Psoas muscle (tissue), 8 donors: ENCODE data around the gene IP6K3. TPM values are rescaled to one million over a fixed set of nuclear protein-coding genes. Genes with fewer than 3 reads are reported as not detected.

ENCODE experiments used
- ATAC-seq, 4 donors: fragments of 200-7000 bp; cut with Tn5 transposase; one replicate each; pipeline ENCODE4 v1.9.1; 2020; ENCODE audit warnings: moderate library complexity in 3 of 4, mild to moderate bottlenecking in 2 of 4
- DNase-seq, 2 donors: peaks; one replicate each; pipeline ENCODE4 v3.0.0-alpha.2; 2020
- H3K27ac ChIP-seq: fragments of 200-600 bp; one replicate; pipeline ENCODE4 v1.8.0; 2022
- H3K27me3 ChIP-seq, 3 donors: fragments of 200-600 bp in 1 of 3; one replicate each; pipeline versions ENCODE4 v1.6.1 to v1.8.0; 2013 to 2022; ENCODE audit warnings: low read length in 2 of 3, mild to moderate bottlenecking in 2 of 3, moderate library complexity in 1 of 3; ENCODE audit not compliant: insufficient read depth in 3 of 3
- H3K36me3 ChIP-seq, 2 donors: fragments of 200-600 bp in 1 of 2; one replicate each; pipeline versions ENCODE4 v1.6.1 to v1.8.0; 2013 to 2022; ENCODE audit warnings: low read depth in 1 of 2, mild to moderate bottlenecking in 1 of 2, moderate library complexity in 1 of 2; ENCODE audit not compliant: insufficient read depth in 1 of 2
- H3K4me1 ChIP-seq: fragments of 200-600 bp; one replicate; pipeline ENCODE4 v1.8.0; 2022
- H3K4me3 ChIP-seq: fragments of 200-600 bp; one replicate; pipeline ENCODE4 v1.8.0; 2022; ENCODE audit warnings: mild to moderate bottlenecking
- H3K9me3 ChIP-seq: fragments of 200-600 bp; one replicate; pipeline ENCODE4 v1.8.0; 2022
- WGBS, 3 donors: extraction: QIAGEN DNeasy Blood & Tissue Kit; methylation state at CpG; one replicate each; pipeline versions ENCODE4 v1.1.6 to v1.1.7; 2013; 5-methylcytosine and 5-hydroxymethylcytosine counted together
- intact Hi-C, 2 donors: fragments of 100-400 bp; cut with DNase I; formaldehyde crosslinking; loops; one replicate each; pipeline versions ENCODE4 v1.11.0 to v1.14.2; 2022
- polyA plus RNA-seq, 3 donors: library from polyadenylated mRNA; stranded (reverse); fragments of 200-250 nt; gene quantifications; one replicate each; pipeline ENCODE4 v1.2.3, GENCODE V29; 2013
- total RNA-seq, 4 donors: library from RNA; stranded (reverse); fragmentation: NEBNext Ultra II Directional in 2 of 4; extraction: Animal tissue kit (Norgen Biotek cat#: 25700) in 2 of 4; gene quantifications; one replicate each; pipeline versions ENCODE4 v1.2.1 to v1.2.4, GENCODE V29; 2021 to 2023
- TF ChIP-seq, protein P1 (sequence below): fragments of 200-600 bp; IDR thresholded peaks from one replicate; pipeline ENCODE4 v1.8.0; 2022; ENCODE audit warnings: antibody characterized with exemption
- donor health status: healthy with polysubstance abuse.
- donor health status: DM: no; HTN: no; CAD: no; lungs with moderate emphysema.
- donor health status: Bipolar disorder and iron deficiency.
- donor health status: healthy.
- donor health status: DM: yes; HTN: yes; CAD: no.
- donor health status: DM: no; HTN: no; CAD: no.
- donor health status: DM: no; HTN: no; CAD: no.
- donor health status: DM: yes; HTN: yes; CAD: no.

IP6K3 gene
- total and polyA plus RNA-seq, 7 donors, result 95.7 to 363 (median 220) TPM

DNA sequence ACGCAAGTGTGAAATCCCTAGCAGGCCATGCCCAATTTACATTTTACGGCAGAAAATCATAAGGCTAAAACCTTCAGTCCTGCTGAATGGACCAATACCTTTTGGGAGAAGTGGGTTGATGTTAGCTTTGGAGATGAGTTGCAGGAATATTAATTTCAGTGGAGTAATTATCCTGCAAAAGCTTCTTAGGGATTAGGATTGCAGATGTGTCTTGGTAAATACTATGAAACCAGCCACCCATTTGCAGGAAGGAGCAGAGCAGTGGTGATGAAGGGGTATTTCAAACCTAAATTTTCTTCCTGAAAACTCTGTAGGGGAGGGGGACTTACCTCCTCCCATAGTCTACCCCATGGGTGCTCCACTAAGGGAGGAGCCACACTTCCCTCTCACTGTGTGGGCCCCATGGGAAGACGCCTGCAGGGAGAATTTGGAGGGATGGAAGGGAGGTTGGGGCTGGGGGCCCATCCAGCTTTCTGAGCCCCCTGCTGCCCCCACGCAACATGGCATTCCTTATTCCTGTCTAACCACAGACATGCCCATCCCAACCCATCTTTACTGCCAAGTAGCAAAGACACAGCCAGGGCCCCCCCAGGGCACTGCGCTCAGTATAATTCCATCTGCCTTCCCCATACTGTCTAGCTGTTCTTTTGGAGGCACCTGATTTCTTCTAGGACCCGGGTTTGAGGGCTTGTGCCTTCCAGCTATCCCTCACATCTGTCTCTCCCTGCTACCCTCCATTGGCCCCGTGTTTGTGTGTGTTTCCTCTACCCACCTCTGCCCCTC is 20.6 kb downstream of the IP6K3 start:
- 74 to 79% (median 78%) methylated on average over 7 of the region's 7 CpGs for WGBS, 3 donors
- H3K27me3 ChIP-seq, result no peaks in the 10 kb centered on the region
- H3K27ac ChIP-seq, result peak overlapping the region; percentile 100
- DNase-seq, result no peak
- peaks cover 46% of the 10 kb centered on the region for H3K4me1 ChIP-seq
- intact Hi-C loops, result no loop called here
- no peak for ATAC-seq
- no peak overlapping the region for H3K4me3 ChIP-seq
- TF ChIP-seq, protein P1, sequence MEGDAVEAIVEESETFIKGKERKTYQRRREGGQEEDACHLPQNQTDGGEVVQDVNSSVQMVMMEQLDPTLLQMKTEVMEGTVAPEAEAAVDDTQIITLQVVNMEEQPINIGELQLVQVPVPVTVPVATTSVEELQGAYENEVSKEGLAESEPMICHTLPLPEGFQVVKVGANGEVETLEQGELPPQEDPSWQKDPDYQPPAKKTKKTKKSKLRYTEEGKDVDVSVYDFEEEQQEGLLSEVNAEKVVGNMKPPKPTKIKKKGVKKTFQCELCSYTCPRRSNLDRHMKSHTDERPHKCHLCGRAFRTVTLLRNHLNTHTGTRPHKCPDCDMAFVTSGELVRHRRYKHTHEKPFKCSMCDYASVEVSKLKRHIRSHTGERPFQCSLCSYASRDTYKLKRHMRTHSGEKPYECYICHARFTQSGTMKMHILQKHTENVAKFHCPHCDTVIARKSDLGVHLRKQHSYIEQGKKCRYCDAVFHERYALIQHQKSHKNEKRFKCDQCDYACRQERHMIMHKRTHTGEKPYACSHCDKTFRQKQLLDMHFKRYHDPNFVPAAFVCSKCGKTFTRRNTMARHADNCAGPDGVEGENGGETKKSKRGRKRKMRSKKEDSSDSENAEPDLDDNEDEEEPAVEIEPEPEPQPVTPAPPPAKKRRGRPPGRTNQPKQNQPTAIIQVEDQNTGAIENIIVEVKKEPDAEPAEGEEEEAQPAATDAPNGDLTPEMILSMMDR, result no peak
- peaks cover 3 to 90% of the 10 kb centered on the region in 2 donors for H3K36me3 ChIP-seq
- no peaks in the 10 kb centered on the region for H3K9me3 ChIP-seq

DNA sequence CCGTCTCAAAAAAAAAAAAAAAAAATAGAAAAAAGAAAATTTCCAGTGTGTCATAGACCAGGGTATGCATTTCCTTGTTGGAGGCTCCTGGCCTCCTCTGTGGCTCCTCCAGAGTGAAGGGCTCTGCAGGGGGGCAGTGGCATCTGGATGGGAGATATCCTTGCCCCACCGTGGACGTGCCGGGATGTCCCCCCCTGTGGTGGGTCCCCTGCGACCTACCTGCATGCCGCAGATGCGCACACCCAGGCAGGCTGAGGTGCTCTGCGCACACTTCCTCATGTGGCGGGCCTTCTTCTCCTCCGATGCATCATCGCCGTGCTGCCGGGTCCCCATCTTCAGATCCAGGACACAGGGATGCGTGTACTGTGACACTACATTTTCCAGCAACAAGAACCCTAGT is 21.5 kb downstream of the IP6K3 start:
- H3K4me3 ChIP-seq, result no peak overlapping the region
- DNase-seq (no peak), ATAC-seq (no peak)
- no peaks in the 10 kb centered on the region for H3K9me3 ChIP-seq
- H3K27ac ChIP-seq, result no peak overlapping the region
- H3K36me3 ChIP-seq, result peaks cover 3 to 81% of the 10 kb centered on the region in 2 donors
- no peaks in the 10 kb centered on the region for H3K27me3 ChIP-seq
- 80 to 84% (median 81%) methylated on average over 12 to 14 of the region's 14 CpGs for WGBS, 3 donors
- TF ChIP-seq, protein P1, result no peak
- peaks cover 38% of the 10 kb centered on the region for H3K4me1 ChIP-seq
- intact Hi-C loops, result no loop called here

DNA sequence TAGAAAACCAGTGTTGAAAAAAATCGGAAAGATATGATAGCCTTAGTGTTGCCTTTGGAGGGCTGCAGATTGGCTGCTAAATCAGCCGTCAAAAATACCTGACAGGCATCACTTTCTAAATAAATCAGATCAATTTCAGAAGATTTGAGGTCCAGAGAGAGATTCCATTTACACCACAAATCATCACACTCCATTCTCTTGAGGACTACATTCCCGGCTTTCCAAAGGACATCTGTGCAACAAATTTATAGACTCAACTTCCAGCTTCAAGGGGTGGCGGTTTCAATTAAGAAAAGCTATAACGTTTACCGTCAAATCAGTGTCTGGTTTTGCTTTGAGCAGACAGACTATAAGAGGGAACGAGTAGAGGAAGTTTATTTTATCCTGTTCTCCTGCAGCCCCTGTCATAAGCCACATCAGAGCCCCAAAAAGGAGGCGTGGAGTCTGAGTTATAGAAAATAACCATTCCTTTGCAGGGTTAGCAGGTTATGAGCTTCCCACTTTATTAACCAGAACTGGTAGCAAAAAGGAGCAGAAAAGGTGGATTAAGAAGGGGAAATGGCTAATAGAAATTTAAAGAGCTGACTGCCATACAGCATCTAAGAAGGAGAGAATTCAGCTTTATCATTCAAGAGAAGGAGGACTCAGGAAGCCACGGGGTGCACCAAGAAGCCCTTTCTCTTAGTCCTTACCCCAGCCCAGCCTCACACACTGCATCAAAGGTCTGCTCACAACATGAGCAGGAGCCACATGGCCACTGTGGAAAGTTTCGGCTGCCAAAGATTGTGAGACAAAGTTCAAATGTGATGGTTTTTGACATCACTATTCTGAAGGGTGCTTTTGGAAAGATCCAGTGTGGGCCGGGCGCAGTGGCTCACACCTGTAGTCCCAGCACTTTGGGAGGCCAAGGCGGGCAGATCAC is 22.3 kb downstream of the IP6K3 start:
- H3K4me1 ChIP-seq, result peaks cover 31% of the 10 kb centered on the region
- H3K27me3 ChIP-seq, result no peaks in the 10 kb centered on the region
- intact Hi-C loops, result no loop called here
- no peak overlapping the region for H3K4me3 ChIP-seq
- H3K36me3 ChIP-seq, result peaks cover 3 to 75% of the 10 kb centered on the region in 2 donors
- no peaks in the 10 kb centered on the region for H3K9me3 ChIP-seq
- 60 to 64% (median 64%) methylated on average over 13 of the region's 13 CpGs for WGBS, 3 donors
- TF ChIP-seq, protein P1, result no peak
- ATAC-seq, result no peak
- DNase-seq, result no peak
- H3K27ac ChIP-seq, result peak overlapping the region; percentile 36

DNA sequence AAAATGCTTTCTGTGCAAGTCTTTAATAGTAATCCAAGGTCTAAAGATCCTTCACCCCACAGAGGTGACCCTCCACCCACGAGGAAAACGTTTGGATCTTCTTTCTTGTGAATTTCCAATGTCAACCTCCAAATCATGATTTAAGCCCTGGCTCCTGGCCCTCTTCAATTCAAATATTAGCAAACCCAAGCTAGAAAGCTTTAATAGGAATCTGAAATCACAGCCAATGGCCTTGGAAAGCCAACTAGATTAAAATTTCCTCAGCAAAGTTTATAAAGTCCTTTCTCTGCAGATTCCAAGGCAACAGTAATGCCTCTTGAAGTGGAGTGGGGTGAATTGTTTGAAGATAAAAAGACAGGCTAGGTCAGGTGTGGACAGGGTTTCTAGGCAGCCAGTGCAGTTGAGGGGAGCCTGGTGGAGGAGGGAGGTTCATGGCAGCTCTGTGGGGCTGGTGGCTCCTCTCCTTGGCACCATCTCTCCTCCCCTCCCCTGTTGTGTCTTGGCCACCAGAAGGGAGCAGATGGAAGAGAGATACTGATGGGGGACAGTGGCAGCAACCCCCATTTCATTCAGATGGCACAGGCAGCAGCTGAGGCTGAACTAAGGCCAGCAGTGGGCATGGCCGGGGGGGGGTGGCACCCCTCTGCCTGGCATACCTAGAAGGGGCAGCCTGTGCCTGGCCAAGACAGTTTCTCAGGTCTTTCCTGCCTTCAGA is 23.2 kb downstream of the IP6K3 start:
- WGBS, 3 donors, result 31 to 41% (median 34%) methylated on average over 3 of the region's 3 CpGs
- ATAC-seq, result no peak
- Histone ChIP-seq H3K27ac (peak overlapping the region; percentile 36), H3K4me3 (no peak overlapping the region), H3K4me1 (peaks cover 22% of the 10 kb centered on the region), H3K36me3 (peaks cover 3 to 71% of the 10 kb centered on the region in 2 donors), H3K9me3 (no peaks in the 10 kb centered on the region), H3K27me3 (no peaks in the 10 kb centered on the region)
- DNase-seq, result no peak
- intact Hi-C loops, result no loop called here
- TF ChIP-seq, protein P1, result no peak
